CD8-positive, alpha-beta memory T cell (primary cell): Measurements from ENCODE around the gene FGR. TPM values are rescaled to one million over a fixed set of nuclear protein-coding genes. Genes with fewer than 3 reads are reported as not detected.
"Not testable (repeated sequence)": the region's sequence is repeated elsewhere in the genome, so short reads cannot be mapped to it uniquely, and the experiment has no call there.

Source experiments
- CTCF ChIA-PET: fragments of 350-600 bp; sonication (Branson Sonifier 250); formaldehyde crosslinking; loops from one replicate; lab custom pipeline; 2021; ENCODE audit warnings: antibody characterized with exemption; lab: Charles Lee
- POLR2A ChIA-PET: fragments of 350-600 bp; sonication (Branson Sonifier 250); formaldehyde crosslinking; loops from one replicate; lab custom pipeline; 2021; ENCODE audit warnings: antibody characterized with exemption; lab: Charles Lee
- DNase-seq, 5 donors: peaks; one replicate each; pipeline versions ENCODE4 v3.0.0 to v3.0.0-alpha.2; 2020 to 2022; ENCODE audit warnings: mixed read lengths in 1 of 5
- H3K27ac ChIP-seq: one replicate; pipeline ENCODE4 v1.7.0; 2013; ENCODE audit warnings: low read depth, mild to moderate bottlenecking, low read length, moderate library complexity
- H3K27me3 ChIP-seq: 2 replicates; pipeline ENCODE4 v1.7.0; 2013; ENCODE audit warnings: low read length, mild to moderate bottlenecking; ENCODE audit not compliant: insufficient read depth, poor library complexity, severe bottlenecking
- H3K36me3 ChIP-seq: 2 replicates; pipeline ENCODE4 v1.7.0; 2013; ENCODE audit warnings: mild to moderate bottlenecking, low read length, moderate library complexity; ENCODE audit not compliant: insufficient read depth
- H3K4me1 ChIP-seq: 2 replicates; pipeline ENCODE4 v1.7.0; 2013; ENCODE audit warnings: mild to moderate bottlenecking, low read length, moderate library complexity; ENCODE audit not compliant: insufficient read depth
- H3K4me3 ChIP-seq: 2 replicates; pipeline ENCODE4 v1.7.0; 2013; ENCODE audit warnings: mild to moderate bottlenecking, low read length
- H3K9me3 ChIP-seq: 2 replicates; pipeline ENCODE4 v1.7.0; 2013; ENCODE audit warnings: mild to moderate bottlenecking, low read length
- H3K27ac Mint-ChIP-seq, 8 donors: one replicate each; pipeline ENCODE4 v1.8.0; 2020 to 2021; ENCODE audit warnings: mixed read lengths in 8 of 8, mild to moderate bottlenecking in 6 of 8, inconsistent platforms in 3 of 8, moderate library complexity in 3 of 8
- H3K27me3 Mint-ChIP-seq, 2 donors: one replicate each; pipeline ENCODE4 v1.8.0; 2020 to 2021; ENCODE audit warnings: mixed read lengths in 2 of 2, mild to moderate bottlenecking in 1 of 2, moderate library complexity in 1 of 2
- H3K36me3 Mint-ChIP-seq, 3 donors: one replicate each; pipeline ENCODE4 v1.8.0; 2020 to 2021; ENCODE audit warnings: mixed read lengths in 3 of 3, inconsistent platforms in 1 of 3, mild to moderate bottlenecking in 1 of 3
- H3K4me1 Mint-ChIP-seq, 3 donors: one replicate each; pipeline ENCODE4 v1.8.0; 2020 to 2021; ENCODE audit warnings: mixed read lengths in 3 of 3, inconsistent platforms in 1 of 3, mild to moderate bottlenecking in 1 of 3
- H3K4me3 Mint-ChIP-seq, 7 donors: one replicate each; pipeline ENCODE4 v1.8.0; 2020 to 2021; ENCODE audit warnings: mixed read lengths in 7 of 7, mild to moderate bottlenecking in 6 of 7, moderate library complexity in 4 of 7, inconsistent platforms in 2 of 7
- H3K9me3 Mint-ChIP-seq, 5 donors: one replicate each; pipeline ENCODE4 v1.8.0; 2020 to 2022; ENCODE audit warnings: mixed read lengths in 5 of 5, mild to moderate bottlenecking in 3 of 5, moderate library complexity in 2 of 5, inconsistent platforms in 1 of 5
- polyA plus RNA-seq: library from polyadenylated mRNA; unstranded; fragments of 300-500 nt; fragmentation: Illumina TruSeq; gene quantifications from one replicate; pipeline ENCODE4 v1.2.3, GENCODE V29; 2021
- total RNA-seq, 2 experiments: library from RNA; stranded (reverse); gene quantifications; one replicate each; pipeline ENCODE4 v1.2.3, GENCODE V29; 2021

FGR gene
- total and polyA plus RNA-seq, 3 experiments from 2014 or later: 1.6 to 49.6 (median 1.8) TPM

GRCh38 chr1:27626031-27626935 lies 8.7 kb downstream of the FGR start:
- H3K27me3 Mint-ChIP-seq: no peaks in the 10 kb centered on the region
- ChIA-PET CTCF (interaction anchor here (0.9 to 1.3 kb wide), 3 partner anchors 37 to 330 kb away, joined by 3 to 4 read pairs (median 4); no protein-coding TSS in a partner anchor), POLR2A (interaction anchor here (1.1 kb wide), 1 partner anchor 12 kb away, joined by 4 read pairs; no protein-coding TSS in a partner anchor)
- Histone ChIP-seq H3K27me3 (no peaks in the 10 kb centered on the region), H3K27ac (peak overlapping the region; percentile 28), H3K4me1 (peaks cover 59% of the 10 kb centered on the region), H3K36me3 (no peaks in the 10 kb centered on the region), H3K4me3 (peak overlapping the region; percentile 25), H3K9me3 (no peaks in the 10 kb centered on the region)
- H3K9me3 Mint-ChIP-seq: no peaks in the 10 kb centered on the region
- peaks cover 37 to 51% (median 51%) of the 10 kb centered on the region in 3 donors for H3K4me1 Mint-ChIP-seq
- no peak overlapping the region for H3K4me3 Mint-ChIP-seq
- H3K36me3 Mint-ChIP-seq: peaks cover 0 to 1% (median 0%) of the 10 kb centered on the region in 3 donors
- no peak for DNase-seq
- H3K27ac Mint-ChIP-seq: peak overlapping the region in 3 of 8 donors; percentile 80 to 84 (median 83)

- Mint-ChIP-seq H3K9me3 (no peaks in the 10 kb centered on the region), H3K4me1 (peaks cover 34 to 44% (median 43%) of the 10 kb centered on the region in 3 donors), H3K36me3 (peaks cover 0 to 4% (median 0%) of the 10 kb centered on the region in 3 donors), H3K4me3 (no peak overlapping the region), H3K27ac (no peak overlapping the region), H3K27me3 (no peaks in the 10 kb centered on the region)
- Histone ChIP-seq H3K27ac (no peak overlapping the region), H3K9me3 (no peaks in the 10 kb centered on the region), H3K27me3 (no peaks in the 10 kb centered on the region), H3K4me1 (peaks cover 48% of the 10 kb centered on the region), H3K36me3 (no peaks in the 10 kb centered on the region), H3K4me3 (peak overlapping the region; percentile 6)
- ChIA-PET CTCF (interaction anchor here (1.2 to 1.4 kb wide), 4 partner anchors 18 to 43 kb away, joined by 3 to 4 read pairs (median 3); no protein-coding TSS in a partner anchor), POLR2A (interaction anchor here (0.7 to 1.1 kb wide), 2 partner anchors 10 to 38 kb away, joined by 4 to 5 read pairs; no protein-coding TSS in a partner anchor)
- no peak for DNase-seq
These were observed 10.4 kb downstream of the FGR start for GRCh38 chr1:27624467-27625178.

GRCh38 chr1:27623327-27624212 lies 11.4 kb downstream of the FGR start:
- peaks cover 43% of the 10 kb centered on the region for H3K4me1 ChIP-seq
- peak overlapping the region in 3 of 7 donors; percentile 21 to 78 (median 56) for H3K4me3 Mint-ChIP-seq
- CTCF ChIA-PET: interaction anchor here (0.9 to 1.2 kb wide), 2 partner anchors 39 kb away, joined by 3 to 4 read pairs; no protein-coding TSS in a partner anchor
- H3K36me3 Mint-ChIP-seq: peaks cover 0 to 4% (median 0%) of the 10 kb centered on the region in 3 donors
- POLR2A ChIA-PET: interaction anchor here (0.6 kb wide), 1 partner anchor 730 kb away, joined by 7 read pairs; no protein-coding TSS in a partner anchor
- no peaks in the 10 kb centered on the region for H3K9me3 ChIP-seq
- no peaks in the 10 kb centered on the region for H3K9me3 Mint-ChIP-seq
- H3K4me1 Mint-ChIP-seq: peaks cover 33 to 43% (median 43%) of the 10 kb centered on the region in 3 donors
- H3K27me3 Mint-ChIP-seq: no peaks in the 10 kb centered on the region
- peak overlapping the region in 5 of 8 donors; percentile 68 to 89 (median 79) for H3K27ac Mint-ChIP-seq
- H3K36me3 ChIP-seq: no peaks in the 10 kb centered on the region
- no peak for DNase-seq
- H3K27ac ChIP-seq: no peak overlapping the region
- H3K4me3 ChIP-seq: no peak overlapping the region
- H3K27me3 ChIP-seq: no peaks in the 10 kb centered on the region

GRCh38 chr1:27622828-27623227 lies 12.2 kb downstream of the FGR start:
- Mint-ChIP-seq H3K4me1 (peaks cover 39 to 47% (median 46%) of the 10 kb centered on the region in 3 donors), H3K27me3 (no peaks in the 10 kb centered on the region), H3K4me3 (peak overlapping the region in 3 of 7 donors; percentile 21 to 78 (median 56)), H3K9me3 (no peaks in the 10 kb centered on the region), H3K27ac (peak overlapping the region in 5 of 8 donors; percentile 16 to 89 (median 72)), H3K36me3 (peaks cover 0 to 4% (median 0%) of the 10 kb centered on the region in 3 donors)
- ChIA-PET POLR2A (no interaction called here), CTCF (interaction anchor here (0.9 to 2.5 kb wide), 2 partner anchors 14 to 40 kb away, joined by 4 to 11 read pairs; no protein-coding TSS in a partner anchor)
- no peak for DNase-seq
- Histone ChIP-seq H3K27me3 (no peaks in the 10 kb centered on the region), H3K4me1 (peaks cover 50% of the 10 kb centered on the region), H3K27ac (no peak overlapping the region), H3K9me3 (no peaks in the 10 kb centered on the region), H3K4me3 (no peak overlapping the region), H3K36me3 (no peaks in the 10 kb centered on the region)

- Histone ChIP-seq H3K27me3 (no peaks in the 10 kb centered on the region), H3K4me1 (peaks cover 57% of the 10 kb centered on the region), H3K4me3 (no peak overlapping the region), H3K36me3 (no peaks in the 10 kb centered on the region), H3K27ac (no peak overlapping the region), H3K9me3 (no peaks in the 10 kb centered on the region)
- H3K9me3 Mint-ChIP-seq: no peaks in the 10 kb centered on the region
- peak overlapping the region in 4 of 8 donors; percentile 37 to 72 (median 48) for H3K27ac Mint-ChIP-seq
- H3K4me3 Mint-ChIP-seq: peak overlapping the region in 3 of 7 donors; percentile 16 to 52 (median 41)
- H3K27me3 Mint-ChIP-seq: peaks cover 0 to under 1% of the 10 kb centered on the region in 2 donors
- ChIA-PET CTCF (interaction anchor here (1.4 to 6.6 kb wide), 3 partner anchors 8 to 42 kb away, joined by 5 to 45 read pairs (median 11); no protein-coding TSS in a partner anchor), POLR2A (interaction anchor here (0.7 to 1.4 kb wide), 3 partner anchors 29 to 1336 kb away, joined by 3 to 4 read pairs (median 3); no protein-coding TSS in a partner anchor)
- peaks cover 41 to 51% (median 47%) of the 10 kb centered on the region in 3 donors for H3K4me1 Mint-ChIP-seq
- peaks cover 0 to 8% (median 0%) of the 10 kb centered on the region in 3 donors for H3K36me3 Mint-ChIP-seq
- no peak for DNase-seq
These were observed 13.7 kb downstream of the FGR start for GRCh38 chr1:27621051-27621920.

- H3K27ac Mint-ChIP-seq: peak overlapping the region; percentile 40 to 93 (median 88)
- peak overlapping the region in 3 of 7 donors; percentile 42 to 68 (median 46) for H3K4me3 Mint-ChIP-seq
- H3K9me3 ChIP-seq, H3K36me3 ChIP-seq, H3K27me3 Mint-ChIP-seq, H3K4me3 ChIP-seq, H3K27me3 ChIP-seq, H3K27ac ChIP-seq, DNase-seq, H3K9me3 Mint-ChIP-seq: not testable (repeated sequence)
- ChIA-PET CTCF (interaction anchor here (1.4 to 6.6 kb wide), 4 partner anchors 9 to 43 kb away, joined by 5 to 45 read pairs (median 16); no protein-coding TSS in a partner anchor), POLR2A (interaction anchor here (0.5 kb wide), 1 partner anchor 23 kb away, joined by 3 read pairs; no protein-coding TSS in a partner anchor)
- peaks cover 64% of the 10 kb centered on the region for H3K4me1 ChIP-seq
- peaks cover 45 to 58% (median 46%) of the 10 kb centered on the region in 3 donors for H3K4me1 Mint-ChIP-seq
- peaks cover 0 to 12% (median 0%) of the 10 kb centered on the region in 3 donors for H3K36me3 Mint-ChIP-seq
These were observed 15.1 kb downstream of the FGR start for GRCh38 chr1:27619782-27620438.
